Pericardium fibroblast (primary cell): Measurements from ENCODE around the gene ANKZF1. TPM values are rescaled to one million over a fixed set of nuclear protein-coding genes. Genes with fewer than 3 reads are reported as not detected.

ENCODE experiments used
- total RNA-seq: library from RNA; depleted of rRNA; stranded (reverse); fragments of >200 nt; gene quantifications from 2 replicates; pipeline ENCODE4 v1.2.3, GENCODE V29; 2015

Gene ANKZF1
- total RNA-seq, result 32.1 and 33.6 TPM in 2 replicates

GRCh38 chr2:219229305-219230058 lies at the start of gene ANKZF1, which contains the start of gene ATG9A:
TSS of gene ANKZF1 (plus strand) at chr2:219229806. CDS start at chr2:219230258, 452 bp downstream.
TSS of gene ATG9A (minus strand) at chr2:219229636. CDS start at chr2:219228024, 1,612 bp downstream.

DNA sequence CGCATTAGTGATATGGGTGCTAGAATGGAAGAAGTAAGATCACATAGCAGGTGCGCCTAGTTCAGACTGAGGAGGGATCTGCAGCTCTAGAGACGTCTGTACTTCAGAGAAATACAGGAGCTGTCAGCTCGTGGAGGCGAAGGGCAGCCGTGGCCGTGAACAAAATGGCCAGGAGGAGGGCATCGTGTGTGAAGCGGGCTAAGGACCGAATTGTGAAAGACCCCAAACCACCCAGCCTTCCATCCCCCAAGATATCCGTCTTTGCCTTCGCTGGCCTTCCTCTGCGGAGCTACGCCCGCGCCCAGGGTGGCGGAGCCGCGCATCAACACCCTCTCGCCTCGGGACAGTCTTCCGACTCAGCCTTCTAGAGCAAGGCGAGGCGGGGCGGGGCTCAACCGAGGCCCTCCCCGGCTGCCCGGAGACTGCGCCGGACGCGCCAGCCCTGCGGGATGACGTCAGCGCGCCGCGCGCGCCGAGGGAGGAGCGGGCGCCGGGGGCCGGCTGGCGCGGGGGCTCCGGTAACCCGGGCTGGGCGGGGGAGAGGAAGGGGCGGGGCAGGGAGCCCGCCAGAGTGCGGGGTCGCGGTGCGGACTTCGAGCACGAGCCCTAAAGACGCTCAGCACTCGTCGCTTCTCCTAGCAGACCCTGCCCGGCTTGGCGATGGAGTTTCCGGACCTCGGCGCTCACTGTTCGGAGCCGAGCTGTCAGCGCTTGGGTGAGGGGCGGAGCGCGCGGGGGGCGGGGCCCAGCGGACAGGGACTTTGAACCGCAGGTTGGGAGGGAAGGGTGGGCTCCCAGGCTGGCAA lies 23.1 kb upstream of the ANKZF1 start, which contains the start of gene ZFAND2B:
Gene ZFAND2B, plus strand, starts transcription at position 455 of the 806 bp plus-strand sequence. Its CDS starts 206 bp downstream, at position 661.

GRCh38 chr2:219218732-219219701 lies 10.6 kb upstream of the ANKZF1 start, which contains the start of gene ABCB6:
TSS of gene ABCB6 (minus strand) at chr2:219218958. CDS start at chr2:219218673, 285 bp downstream.

DNA sequence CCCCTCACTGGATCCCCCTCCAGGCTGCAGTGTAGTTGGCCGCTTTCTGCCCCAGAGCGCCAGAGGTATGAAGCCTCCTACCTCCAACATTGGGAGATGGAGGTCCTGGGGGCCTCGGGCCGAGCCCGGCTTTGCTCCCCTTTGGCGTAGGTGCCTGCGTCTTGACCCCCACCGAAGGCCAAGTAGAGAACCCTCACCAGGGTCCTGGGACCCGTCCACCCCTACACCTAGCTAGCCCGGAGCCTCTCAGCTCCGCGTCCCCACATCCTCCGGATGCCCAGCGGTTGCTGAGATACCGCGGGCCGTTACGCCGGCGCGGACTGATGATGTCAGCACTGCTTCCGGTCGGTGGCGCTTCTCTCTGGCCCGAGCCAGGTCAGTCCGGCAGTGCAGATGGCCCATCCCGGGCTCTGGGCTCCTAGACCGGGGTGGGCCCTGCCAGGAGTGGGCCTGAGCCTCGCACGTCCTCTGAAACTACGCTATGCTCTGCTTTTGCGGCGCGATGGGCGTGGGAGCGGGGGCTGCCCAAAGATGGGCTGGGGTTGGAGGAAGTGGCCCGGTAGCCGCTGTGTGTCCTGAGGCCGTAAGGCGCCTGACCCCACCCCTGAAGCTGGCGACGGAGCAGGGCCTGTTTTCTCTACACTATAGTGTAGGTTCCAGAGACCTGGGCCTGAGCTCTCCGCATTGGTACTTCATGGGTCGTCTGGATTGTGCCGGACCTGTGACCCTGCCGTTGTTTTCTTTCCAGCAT lies 15.7 kb downstream of the ANKZF1 start, which contains the start of the genes GLB1L and STK16:
Gene GLB1L, minus strand, starts transcription at position 297 of the 751 bp plus-strand sequence. CDS start 1,871 bp downstream, outside the sequence.
Gene STK16, plus strand, starts transcription at position 332 of the 751 bp plus-strand sequence. CDS start 521 bp downstream, outside the sequence.

GRCh38 chr2:219252900-219253752 lies 23.5 kb downstream of the ANKZF1 start, which contains the start of gene TUBA4B:
TSS of gene TUBA4B (plus strand) at chr2:219253243. CDS start at chr2:219253408, 165 bp downstream.

GRCh38 chr2:219253753-219254589 lies 24.4 kb downstream of the ANKZF1 start, which contains the start of gene TUBA4A:
TSS of gene TUBA4A (minus strand) at chr2:219253918. CDS start at chr2:219253858, 60 bp downstream.

DNA sequence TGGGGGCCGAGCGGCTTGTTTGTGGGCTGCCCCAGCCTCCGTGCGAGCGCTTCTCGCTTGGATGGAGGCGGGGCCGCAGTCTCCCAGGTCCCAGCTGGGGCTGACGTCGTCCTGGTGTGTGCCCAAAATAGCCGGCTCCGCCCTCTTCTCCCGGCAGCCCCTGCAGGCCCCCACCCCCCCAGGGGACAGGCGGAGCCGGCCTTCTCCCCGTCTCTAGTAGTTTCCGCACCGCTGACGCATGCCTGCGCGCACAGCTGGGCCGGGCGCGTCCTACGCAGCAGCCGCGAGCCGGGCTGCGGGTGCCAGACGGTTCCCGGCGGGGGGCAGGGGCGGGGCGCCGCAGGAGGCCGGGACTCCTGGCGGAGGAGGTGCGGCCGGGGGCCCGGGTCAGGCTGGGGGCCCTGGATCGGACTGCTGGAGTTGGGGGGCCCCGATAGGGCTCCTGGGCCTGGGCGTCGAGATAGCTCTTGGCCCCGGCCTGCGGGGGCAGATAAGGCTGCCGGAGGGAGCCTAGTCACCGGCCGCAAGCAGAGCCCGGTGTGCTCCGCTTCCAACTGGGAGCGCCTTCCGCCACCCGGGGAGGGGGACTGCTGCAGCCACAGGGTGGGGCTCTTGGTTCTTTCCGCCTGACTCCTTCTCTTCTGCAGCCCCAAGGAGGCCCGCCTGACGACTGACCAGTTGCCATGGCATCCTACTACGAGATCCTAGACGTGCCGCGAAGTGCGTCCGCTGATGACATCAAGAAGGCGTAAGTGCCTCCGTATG lies 49.7 kb downstream of the ANKZF1 start, which contains the start of gene DNAJB2:
Gene DNAJB2, plus strand, starts transcription at position 216 of the 765 bp plus-strand sequence. Its CDS starts 468 bp downstream, at position 684.

Other genes with a start within 250 kb of the ANKZF1 start
- gene FEV, start 244.6 kb upstream of the ANKZF1 start, total RNA-seq, result not detected in 2 replicates
- not detected in 2 replicates for gene CRYBA2, start 236.4 kb upstream of the ANKZF1 start, total RNA-seq
- not detected in 2 replicates for gene CFAP65, start 188.3 kb upstream of the ANKZF1 start, total RNA-seq
- 0.12 TPM in 1 of 2 replicates, not detected in the other for gene IHH, start 168.9 kb upstream of the ANKZF1 start, total RNA-seq
- 20.0 and 24.2 TPM in 2 replicates for gene NHEJ1, start 69.0 kb upstream of the ANKZF1 start, total RNA-seq
- gene SLC23A3, start 59.8 kb upstream of the ANKZF1 start, total RNA-seq, result 0.09 and 0.12 TPM in 2 replicates
- gene CNPPD1, start 52.9 kb upstream of the ANKZF1 start, total RNA-seq, result 20.2 and 24.2 TPM in 2 replicates
- gene RETREG2, start 51.5 kb upstream of the ANKZF1 start, total RNA-seq, result 40.9 and 47.1 TPM in 2 replicates
- 26.0 and 28.9 TPM in 2 replicates for gene ZFAND2B, start 23.0 kb upstream of the ANKZF1 start, total RNA-seq
- gene ABCB6, start 10.8 kb upstream of the ANKZF1 start, total RNA-seq, result 22.0 and 33.0 TPM in 2 replicates
- 50.3 and 60.6 TPM in 2 replicates for gene ATG9A, start 170 bp upstream of the ANKZF1 start, total RNA-seq
- gene GLB1L, start 15.6 kb downstream of the ANKZF1 start, total RNA-seq, result 13.0 and 24.3 TPM in 2 replicates
- 12.2 and 13.4 TPM in 2 replicates for gene STK16, start 15.7 kb downstream of the ANKZF1 start, total RNA-seq
- not detected in 2 replicates for gene TUBA4B, start 23.4 kb downstream of the ANKZF1 start, total RNA-seq
- gene TUBA4A, start 24.1 kb downstream of the ANKZF1 start, total RNA-seq, result 2.0 and 6.0 TPM in 2 replicates
- gene DNAJB2, start 49.6 kb downstream of the ANKZF1 start, total RNA-seq, result 31.4 and 35.7 TPM in 2 replicates
- gene PTPRN, start 79.6 kb downstream of the ANKZF1 start, total RNA-seq, result 4.6 and 6.0 TPM in 2 replicates
- not detected in 2 replicates for gene RESP18, start 102.9 kb downstream of the ANKZF1 start, total RNA-seq
- 58.1 and 63.8 TPM in 2 replicates for gene DNPEP, start 158.1 kb downstream of the ANKZF1 start, total RNA-seq
- 98.0 and 165 TPM in 2 replicates for gene DES, start 188.6 kb downstream of the ANKZF1 start, total RNA-seq
- 22.5 and 32.4 TPM in 2 replicates for gene SPEG, start 205.0 kb downstream of the ANKZF1 start, total RNA-seq